Urothelium cell line (cell line): ENCODE results near the gene FAHD2B.
"Not testable (repeated sequence)": the region's sequence is repeated elsewhere in the genome, so short reads cannot be mapped to it uniquely, and the experiment has no call there.

Source experiments
- DNase-seq: peaks from one replicate; pipeline ENCODE4 v3.0.0; 2011; ENCODE audit warnings: low spot score, mixed read lengths
- FAIRE-seq: peaks from 2 replicates; lab custom pipeline; 2011; peaks lifted over from hg19 to GRCh38; lab: Jason Lieb, UNC

FAHD2B gene

GRCh38 chr2:97068722-97069121 lies 26.0 kb downstream of the FAHD2B start:
- FAIRE-seq, DNase-seq: not testable (repeated sequence)

- FAIRE-seq: no peak
- no peak for DNase-seq
These were observed 26.6 kb downstream of the FAHD2B start for GRCh38 chr2:97068074-97068473.

GRCh38 chr2:97067279-97068004 lies 27.2 kb downstream of the FAHD2B start:
- FAIRE-seq (no peak), DNase-seq (no peak)

GRCh38 chr2:97066030-97066429 lies 28.7 kb downstream of the FAHD2B start:
- not testable (repeated sequence) for DNase-seq, FAIRE-seq

GRCh38 chr2:97062020-97062419 lies 32.7 kb downstream of the FAHD2B start:
- not testable (repeated sequence) for FAIRE-seq

GRCh38 chr2:97059782-97060181 lies 34.9 kb downstream of the FAHD2B start:
- not testable (repeated sequence) for DNase-seq

More at GRCh38 chr2:97062020-97062419, 32.7 kb downstream of the FAHD2B start:
- not testable (repeated sequence) for DNase-seq

GRCh38 chr2:97056150-97056549 lies 38.5 kb downstream of the FAHD2B start:
- not testable (repeated sequence) for FAIRE-seq, DNase-seq

More at GRCh38 chr2:97059782-97060181, 34.9 kb downstream of the FAHD2B start:
- not testable (repeated sequence) for FAIRE-seq

- not testable (repeated sequence) for DNase-seq, FAIRE-seq
These were observed 44.6 kb downstream of the FAHD2B start for GRCh38 chr2:97050032-97050431.

GRCh38 chr2:97048448-97048847 lies 46.2 kb downstream of the FAHD2B start:
- not testable (repeated sequence) for FAIRE-seq, DNase-seq

- not testable (repeated sequence) for FAIRE-seq, DNase-seq
These were observed 48.0 kb downstream of the FAHD2B start for GRCh38 chr2:97046676-97047075.

GRCh38 chr2:97045895-97046499 lies 48.7 kb downstream of the FAHD2B start:
- DNase-seq, FAIRE-seq: not testable (repeated sequence)
